IPS DF 4.7 (cell line): Measurements from ENCODE around the gene RFPL4A.
A peak's percentile ranks its signal among the peaks of the same experiment; 100 is the strongest.

Experiments
- DNase-seq: peaks from one replicate; pipeline ENCODE4 v3.0.0-alpha.2; 2013; ENCODE audit warnings: low spot score; ENCODE audit errors: extremely low read depth

The RFPL4A gene

GRCh38 chr19:55802281-55802680 lies 43.4 kb downstream of the RFPL4A start:
- no peak for DNase-seq

- peak; percentile 89 for DNase-seq
Observed at GRCh38 chr19:55809381-55810058, 50.6 kb downstream of the RFPL4A start.

GRCh38 chr19:55811340-55811739 lies 52.4 kb downstream of the RFPL4A start:
- DNase-seq, result no peak

GRCh38 chr19:55812449-55812848 lies 53.6 kb downstream of the RFPL4A start:
- DNase-seq, result no peak
